GM19035 (cell line): Measurements from ENCODE around the gene PARM1.

Experiments used
- ATAC-seq: cut with Tn5 transposase; IDR thresholded peaks from one replicate; pipeline ENCODE4 v1.9.1; 2021; ENCODE audit not compliant: unreplicated experiment

Gene PARM1

DNA sequence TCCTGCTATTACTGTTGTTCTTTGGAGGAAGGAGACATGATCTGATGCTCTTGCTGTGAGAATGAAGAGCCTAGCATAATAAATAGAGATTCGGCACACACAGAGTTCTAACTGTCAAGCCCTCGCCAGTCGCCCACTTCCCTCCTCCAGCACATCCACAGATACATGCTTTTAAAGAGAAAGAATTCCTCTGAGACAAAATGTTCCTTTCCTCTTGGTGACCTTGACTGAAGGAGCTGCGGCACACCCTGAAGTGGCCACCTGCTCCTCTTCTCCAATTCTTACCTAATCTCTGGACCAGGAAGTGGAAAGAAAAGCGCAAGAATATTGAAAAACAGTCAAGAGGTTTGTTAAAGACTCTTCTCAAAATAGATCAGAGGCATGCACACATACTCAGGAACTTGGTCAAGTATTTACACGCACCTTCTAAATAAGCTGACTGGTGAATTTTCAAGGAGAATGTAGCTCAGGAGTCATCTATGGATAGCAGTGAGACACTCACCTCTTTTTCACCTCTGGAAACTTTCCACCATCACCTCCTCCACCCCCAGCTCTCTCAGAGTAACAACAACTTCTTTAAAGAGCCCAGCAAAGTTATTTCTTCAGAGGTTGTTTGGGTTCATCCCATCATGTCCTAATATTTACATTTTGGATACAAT, 95.4 kb downstream of the PARM1 start:
- ATAC-seq: no peak

DNA sequence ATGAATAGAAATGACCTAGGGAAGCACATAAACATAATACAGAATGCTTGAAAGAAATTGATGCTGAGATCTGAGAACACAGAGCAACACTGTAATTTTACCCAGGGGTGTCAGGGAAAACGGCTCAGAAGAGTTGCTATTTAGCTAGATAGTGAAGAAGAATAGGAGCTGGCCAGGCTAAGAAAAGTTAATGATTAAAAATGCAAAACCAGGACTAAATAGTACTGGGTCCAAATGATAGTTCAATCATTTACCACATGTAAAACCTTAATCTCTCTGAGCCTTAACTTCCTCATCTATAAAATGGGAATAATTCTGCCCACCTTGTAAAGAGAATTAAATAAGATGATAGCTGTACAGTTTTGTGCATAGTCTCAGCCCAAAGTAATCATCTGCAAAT, 97.1 kb downstream of the PARM1 start:
- no peak for ATAC-seq

DNA sequence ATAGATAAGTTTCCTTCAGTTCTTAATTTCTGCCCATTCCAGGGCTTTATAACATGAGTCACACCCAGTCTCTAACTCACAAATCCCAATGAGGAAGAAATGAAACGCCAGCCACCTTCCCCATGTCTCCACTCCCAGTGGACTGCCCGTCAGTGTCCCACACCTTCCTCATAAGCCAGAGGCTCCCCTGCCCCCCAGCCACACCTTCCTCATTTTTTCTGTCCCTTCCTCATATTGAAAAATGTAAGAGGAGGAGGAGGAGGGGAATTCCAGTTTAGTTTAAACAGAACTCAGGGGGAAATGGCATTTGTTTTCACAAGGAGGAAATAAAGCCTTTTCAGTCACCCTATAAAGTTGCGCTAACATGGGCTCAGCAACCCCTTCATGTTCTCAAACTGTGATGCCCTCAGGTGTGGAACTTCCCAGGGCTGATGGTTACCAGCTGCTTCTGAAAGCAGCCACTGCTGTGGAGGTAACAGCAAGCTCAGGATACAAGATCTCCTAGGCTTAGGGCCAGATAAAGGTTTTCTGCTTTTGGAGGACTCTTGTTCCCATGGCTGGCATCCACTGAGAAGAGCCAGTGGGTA, 97.8 kb downstream of the PARM1 start:
- ATAC-seq: no peak

DNA sequence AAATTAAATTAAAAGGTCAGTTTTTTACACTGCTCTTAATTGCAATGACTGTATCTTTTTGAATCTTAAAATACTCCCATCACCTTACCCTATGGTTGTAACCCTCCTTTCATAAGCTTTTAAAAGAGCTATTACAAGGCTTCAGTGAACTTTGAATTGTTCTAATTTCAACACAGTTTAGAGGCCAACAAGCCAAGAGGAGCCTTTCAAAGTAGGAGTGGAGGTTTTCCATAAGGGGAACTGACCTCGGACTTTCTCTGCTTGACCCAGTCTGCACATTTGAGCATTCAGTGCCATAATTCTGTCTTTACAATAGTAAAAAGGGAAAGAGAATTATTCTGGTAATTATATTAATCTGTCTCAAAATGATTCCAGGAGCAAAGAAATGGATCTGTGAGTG, 98.9 kb downstream of the PARM1 start:
- ATAC-seq: no peak

DNA sequence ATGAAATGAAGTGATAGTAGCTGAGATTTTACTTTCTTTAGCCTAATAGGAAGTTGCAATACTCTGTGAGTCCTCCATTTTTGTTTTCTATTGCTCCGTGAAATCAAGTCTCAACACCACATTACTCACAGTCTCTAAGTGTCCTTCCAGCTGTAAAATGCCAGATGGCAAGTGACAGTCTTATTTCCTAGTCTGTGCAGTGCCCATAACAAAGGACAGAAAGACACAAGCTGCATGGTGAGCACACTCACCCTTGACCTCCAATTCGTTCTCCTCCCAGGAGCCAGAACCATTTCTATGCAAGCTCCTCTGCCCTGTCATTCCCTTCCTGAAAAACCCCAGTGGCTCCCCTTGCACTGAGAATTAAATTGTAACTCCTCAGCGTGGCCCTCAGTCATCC, 101.6 kb downstream of the PARM1 start:
- no peak for ATAC-seq

DNA sequence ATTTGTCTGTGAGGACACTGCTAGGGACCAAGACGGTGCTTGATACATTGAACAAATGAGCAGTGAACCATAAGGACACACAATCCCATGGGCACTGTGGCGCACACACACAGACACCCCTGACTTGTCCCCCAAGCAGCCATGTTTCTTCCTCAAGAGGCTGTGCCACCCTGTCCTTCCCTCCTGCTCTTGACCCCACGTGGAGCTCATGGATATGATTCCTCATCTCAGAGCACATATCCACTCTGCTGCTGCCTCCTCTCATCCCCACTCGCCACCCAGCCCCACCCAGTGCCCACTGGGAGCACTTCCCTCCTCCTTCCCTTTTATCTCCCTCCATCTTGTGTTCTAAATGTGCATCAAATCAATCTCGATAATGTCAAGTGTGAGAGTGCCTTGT, 102.4 kb downstream of the PARM1 start:
- no peak for ATAC-seq

DNA sequence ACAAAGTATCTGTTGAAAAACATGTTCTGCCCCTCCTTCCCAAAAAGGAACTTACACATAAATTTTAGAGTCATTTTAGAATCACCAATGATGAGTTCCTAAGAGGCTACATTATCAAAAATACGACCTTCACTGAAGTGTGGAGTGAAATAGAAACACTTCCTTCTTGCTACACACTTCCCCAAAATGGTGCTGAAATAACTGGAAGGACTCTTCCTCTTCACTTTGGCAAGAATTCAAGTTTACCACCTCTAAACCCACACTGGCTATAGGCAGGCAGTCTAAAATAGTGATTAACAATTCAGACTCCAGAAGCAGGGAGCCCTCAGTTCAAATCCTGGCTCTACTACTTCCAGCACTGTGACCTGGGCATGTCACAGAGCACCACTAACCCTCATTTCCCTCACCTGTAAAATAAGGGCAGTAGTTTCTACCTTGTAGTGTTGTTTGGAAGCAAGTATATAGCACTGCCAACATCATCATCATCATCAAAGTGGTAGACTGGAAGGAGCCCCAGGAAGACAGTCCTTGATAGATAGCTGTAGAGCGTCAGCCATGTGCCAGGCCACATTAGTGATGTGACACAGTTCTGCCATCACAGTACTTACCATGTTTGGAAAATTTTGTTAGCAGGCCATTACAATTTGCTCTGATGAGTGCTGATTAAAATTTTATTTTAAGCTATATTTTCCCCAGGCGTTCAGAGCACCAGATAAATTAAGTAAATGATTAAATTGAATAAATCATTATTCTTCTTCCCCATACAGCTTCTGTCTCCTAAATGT, 103.3 kb downstream of the PARM1 start:
- ATAC-seq: no peak

DNA sequence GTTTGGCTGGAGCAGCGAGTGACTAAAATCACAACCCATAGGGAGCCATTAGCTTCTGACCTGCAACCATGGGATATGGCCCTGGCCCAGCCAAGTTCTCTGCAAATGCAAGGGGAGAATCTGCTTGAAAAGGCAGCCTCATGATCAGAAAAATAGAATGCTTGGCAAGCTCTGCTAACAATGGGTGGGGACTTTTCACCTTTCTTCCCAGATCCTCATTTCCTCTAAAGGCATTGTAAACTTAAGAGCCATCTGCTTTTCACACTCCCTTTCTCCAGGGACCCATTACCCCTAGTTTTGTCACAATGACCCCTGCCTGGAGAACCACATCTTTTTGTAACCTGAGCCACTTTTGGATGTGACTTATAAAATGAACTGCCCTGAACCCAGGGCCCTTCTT, 104.3 kb downstream of the PARM1 start:
- ATAC-seq: no peak

DNA sequence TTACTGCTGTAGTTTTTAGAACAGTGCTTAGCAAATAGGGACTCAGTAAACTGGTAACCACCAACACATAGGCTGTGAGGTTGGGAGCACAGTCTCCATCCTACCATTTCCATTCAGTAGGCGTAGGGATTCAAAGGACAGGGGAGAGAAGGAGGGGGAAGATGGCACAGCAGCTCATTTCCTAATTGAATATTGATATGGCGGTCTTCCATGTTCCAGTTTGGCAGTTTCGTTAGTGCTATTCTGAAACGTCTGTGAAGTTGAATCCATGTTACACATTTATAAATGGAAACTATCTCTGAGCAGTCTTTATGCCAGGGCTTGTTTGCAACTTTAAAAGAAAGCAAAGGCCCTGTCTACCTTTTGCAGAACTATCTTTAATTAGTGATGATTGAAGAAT, 105.5 kb downstream of the PARM1 start:
- ATAC-seq: no peak

DNA sequence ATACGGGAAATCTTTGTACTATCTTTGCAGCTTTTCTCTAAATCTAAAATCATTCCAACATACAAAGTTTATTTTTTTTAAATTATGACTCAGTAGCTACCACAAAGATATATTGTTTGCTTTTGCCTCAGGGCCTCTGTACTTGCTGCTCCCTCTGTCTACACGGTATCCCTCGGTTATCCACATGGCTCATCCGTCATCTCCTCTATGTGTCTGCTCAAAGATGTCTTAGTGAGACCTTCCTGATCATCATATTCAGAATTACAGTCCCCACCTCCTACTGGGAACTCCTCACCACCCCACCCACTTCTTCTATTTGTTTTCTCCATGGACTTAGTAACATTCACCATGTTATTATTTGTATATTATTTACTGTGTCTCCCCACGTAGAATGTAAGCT, 107.8 kb downstream of the PARM1 start:
- ATAC-seq: no peak

DNA sequence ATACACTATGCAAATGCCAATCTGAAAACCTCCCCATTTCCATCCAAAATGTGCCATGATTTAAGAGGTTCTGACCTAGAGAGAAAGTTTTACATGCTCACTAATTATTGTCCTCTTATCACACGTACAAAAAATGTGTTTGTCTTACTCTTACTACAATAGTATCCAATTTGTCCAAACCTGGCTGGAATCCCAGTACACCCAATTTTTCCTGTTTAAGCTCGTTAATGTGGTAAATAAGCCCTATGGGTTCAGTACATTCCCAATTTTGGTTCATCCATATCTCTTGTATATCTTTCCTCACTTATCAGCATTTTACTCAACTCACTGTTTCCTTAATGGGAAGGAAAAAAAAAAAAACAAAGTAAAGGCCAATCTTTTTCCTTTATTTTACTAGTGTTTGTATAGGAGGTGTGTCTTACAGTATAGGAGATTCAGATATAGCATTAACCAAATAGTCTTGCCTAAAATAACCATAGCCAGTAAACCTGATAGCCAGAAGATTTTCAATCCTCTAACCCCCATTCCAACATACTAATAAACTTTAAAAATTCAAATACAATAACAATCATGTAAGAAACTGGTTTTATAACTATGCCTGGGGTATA, 109.8 kb downstream of the PARM1 start:
- ATAC-seq: no peak

DNA sequence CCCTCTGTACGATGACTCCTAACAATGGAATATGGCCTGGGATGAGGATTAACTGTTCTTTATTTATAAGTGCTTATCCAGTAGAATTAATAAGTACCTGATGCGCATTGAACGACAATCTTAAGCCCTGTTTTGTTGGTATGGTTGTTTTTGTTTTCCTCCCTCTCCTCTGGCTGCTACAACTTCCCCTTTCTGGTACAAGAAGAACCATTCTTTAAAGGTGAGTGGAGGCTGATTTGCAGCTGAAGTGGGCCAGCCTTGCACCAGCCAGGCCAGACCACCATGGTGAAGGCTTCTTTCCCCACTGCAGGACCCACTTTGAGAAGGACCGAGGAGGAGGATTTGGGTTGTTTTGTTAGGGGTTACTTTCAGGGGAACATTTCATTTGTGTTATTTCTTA, 113.3 kb downstream of the PARM1 start:
- no peak for ATAC-seq

DNA sequence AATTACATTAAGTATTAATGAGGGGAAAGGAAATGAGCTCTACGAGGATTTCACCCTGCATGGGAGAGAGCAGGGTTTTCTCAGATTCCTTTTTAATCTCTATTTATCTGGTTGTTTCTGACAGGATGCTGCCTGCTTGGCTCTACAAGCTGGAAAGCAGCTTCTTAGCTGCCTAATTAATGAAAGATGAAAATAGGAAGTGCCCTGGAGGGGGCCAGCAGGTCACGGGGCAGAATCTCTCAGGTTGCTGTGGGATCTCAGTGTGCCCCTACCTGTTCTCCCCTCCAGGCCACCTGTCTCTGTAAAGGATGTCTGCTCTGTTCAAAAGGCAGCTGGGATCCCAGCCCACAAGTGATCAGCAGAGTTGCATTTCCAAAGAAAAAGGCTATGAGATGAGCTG, 113.7 kb downstream of the PARM1 start:
- no peak for ATAC-seq

DNA sequence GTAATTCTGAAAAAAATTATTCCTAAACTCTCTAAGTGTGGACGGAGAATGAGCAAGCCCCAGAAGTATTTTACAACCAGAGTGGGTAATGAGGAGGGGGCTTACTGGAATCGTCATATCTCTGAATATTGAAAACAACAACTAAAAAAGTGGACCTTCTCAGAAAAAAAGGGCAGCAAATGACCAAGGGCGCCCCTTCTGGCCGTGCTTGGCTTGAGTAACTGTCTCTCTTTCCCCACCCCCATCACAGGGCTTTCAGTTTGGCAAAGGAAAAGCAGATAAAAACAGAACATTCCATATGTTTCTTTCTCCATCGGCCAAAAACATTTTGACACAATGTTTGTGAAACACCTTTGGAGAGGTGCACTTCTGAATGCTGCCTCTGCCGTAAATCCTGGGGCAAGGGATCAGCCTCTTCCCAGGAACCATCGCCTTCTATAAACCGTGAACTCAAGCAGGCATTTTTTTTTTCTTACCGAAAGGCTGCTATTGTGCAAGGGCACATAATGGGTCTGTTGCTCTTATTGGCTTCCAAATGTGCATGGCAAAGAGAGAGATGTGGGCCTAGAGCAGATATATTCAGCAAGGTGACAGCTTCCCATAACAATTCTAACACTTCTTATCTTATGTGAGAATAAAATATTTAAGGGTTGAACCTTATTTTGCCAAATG, 115.4 kb downstream of the PARM1 start:
- ATAC-seq: no peak

DNA sequence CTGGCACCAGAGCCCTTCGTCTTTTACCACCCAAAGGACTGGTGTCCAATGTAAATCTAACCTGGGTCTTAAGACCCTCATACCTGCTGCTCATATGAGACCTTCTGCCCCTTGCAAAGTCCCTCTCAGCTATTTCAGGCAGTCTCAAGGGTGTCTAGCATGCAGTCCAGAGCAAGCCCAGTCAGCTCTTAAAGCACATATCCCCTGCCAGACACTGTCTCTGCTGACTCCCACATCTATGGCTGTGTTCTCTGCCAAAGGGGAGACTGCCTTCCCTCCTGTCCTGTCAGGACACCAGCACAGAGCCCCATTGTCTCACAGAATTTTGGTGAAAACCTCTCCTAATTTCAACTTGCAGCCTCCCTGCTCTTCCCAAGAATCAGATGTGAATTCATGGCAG, 118.5 kb downstream of the PARM1 start:
- ATAC-seq: no peak

DNA sequence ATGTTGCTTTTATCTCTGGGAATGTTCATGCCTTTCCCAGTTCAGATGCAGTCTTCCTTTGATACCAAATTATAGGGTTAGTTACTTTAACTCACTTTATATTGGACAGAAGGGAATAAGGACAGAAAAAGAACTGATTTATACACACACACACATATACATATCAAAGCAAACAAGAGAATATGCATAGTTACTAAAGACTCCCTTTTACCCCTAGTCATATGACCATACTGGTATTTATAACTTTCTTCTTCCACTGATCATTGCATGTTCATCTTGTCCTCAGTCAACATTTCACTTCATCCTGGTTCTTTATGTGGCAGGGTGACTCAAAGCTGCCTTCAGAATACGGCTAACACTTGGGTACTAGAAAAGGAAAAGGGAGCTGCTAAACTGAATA, 120.4 kb downstream of the PARM1 start:
- no peak for ATAC-seq

DNA sequence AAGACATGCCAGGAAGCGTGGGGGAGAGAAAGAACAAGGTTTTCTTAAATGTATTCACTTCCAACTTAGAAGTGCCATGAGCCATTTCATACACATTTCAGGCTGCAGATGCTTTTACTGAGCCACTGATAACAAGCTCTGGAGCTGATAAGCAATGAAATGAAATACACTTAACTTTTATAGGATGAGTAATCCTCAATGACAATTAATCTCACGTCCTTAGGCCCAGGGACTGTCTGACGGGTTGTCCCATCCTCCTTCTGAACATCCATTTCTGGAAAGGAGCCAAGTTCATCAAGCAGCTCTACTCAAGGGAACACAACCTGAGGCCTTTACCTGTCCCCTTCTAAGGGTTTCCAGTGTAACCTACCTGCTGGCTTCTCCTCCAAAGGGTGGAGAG, 121.2 kb downstream of the PARM1 start:
- no peak for ATAC-seq

DNA sequence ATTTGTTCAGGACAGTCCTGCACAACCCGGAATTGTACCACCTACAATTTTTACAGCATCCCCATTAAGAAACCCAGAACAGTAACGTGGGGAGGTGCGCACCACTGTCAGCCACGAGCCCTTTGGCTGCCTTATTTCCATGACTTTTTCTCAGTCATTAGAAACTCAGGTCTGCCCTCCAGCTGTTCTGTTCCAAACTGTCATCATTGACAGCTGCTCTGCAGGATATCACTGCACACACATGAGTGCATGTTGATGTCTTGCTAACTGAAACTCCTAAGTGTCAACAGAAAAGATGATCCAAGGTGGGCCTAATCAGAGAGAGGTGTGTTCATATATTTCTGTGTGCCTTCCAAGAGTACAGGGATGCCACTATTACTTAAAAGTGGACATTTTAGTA, 123.4 kb downstream of the PARM1 start:
- no peak for ATAC-seq

DNA sequence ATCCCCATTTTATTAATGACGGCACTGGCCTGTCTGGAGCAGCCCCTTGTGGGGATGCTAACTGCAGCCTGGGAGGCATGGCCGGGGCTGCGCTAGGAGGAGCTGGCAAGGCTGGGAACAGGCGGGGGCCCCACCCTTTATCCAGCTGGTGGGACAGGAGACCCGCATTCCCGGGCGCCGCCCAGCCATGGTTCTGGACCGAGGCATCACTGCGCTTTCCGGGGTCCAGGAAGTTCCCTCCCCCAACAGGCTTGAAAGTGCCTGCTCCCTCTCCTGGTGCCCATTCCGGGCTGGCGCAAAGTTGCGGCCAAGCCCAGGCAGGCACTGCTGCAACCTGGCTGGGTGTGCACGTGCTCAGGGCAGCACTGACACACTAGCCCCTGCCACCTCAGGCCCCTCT, 124.5 kb downstream of the PARM1 start:
- ATAC-seq: no peak

DNA sequence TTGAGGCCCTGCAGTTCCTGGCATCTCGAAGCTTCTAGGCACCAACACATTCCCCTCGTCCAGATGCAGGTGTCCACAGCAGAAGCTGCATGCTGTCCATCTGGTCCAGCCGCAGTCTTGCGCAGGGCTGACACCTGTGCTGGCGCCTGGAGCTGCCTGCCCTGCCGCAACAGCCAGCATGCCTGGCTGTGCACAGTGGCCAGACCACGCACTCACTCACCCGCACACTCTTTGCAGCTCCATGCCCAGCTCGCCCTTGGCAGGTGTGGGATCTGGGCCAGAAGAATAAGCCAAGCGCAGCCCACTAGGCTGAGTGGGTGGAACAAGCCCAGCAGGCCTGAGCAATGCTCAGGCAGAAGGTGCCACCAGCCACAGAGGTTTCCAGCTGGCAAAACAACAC, 125.6 kb downstream of the PARM1 start:
- ATAC-seq: no peak

DNA sequence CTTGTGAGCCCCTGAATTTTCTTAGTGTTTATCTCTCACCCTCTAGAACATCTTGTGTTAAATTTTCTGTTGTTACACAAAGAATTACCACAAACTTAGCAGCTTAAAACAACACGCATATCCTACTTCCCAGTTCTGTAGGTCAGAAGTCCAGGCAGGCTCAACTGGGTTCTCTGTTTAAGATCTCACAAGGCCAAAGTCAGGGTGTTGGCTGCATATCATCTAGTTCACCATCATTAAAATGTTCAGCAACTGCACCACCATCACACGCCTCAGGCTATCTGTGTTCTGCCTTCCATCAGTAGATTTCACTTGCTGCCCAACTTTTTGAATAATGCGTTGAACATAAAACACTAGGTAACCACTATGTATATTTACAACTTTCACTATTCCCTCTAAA, 130.5 kb downstream of the PARM1 start:
- ATAC-seq: no peak

DNA sequence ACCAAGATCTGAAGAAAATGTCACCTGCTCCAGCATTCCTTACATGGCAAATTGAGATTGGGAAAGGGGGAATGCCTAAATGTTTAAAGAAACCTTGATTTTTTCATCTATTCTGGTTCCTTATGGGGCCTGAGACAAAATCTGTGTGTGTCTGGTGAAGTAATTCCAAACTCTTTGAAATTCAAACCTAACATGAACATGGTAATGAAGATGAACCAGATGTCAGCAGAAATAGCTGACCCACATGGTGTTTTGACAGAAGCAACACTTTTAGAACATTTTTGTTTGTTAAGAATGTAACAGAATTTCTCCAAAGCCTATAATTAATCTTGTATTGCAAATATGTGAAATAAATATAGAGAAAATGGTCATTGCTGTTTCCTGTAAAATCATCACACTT, 133.0 kb downstream of the PARM1 start:
- no peak for ATAC-seq
